Activated T-cell treated with anti-CD3 and anti-CD28 coated beads for 48 hours (primary cell): ENCODE results near the gene PTPRQ.
"Not testable (repeated sequence)": the region's sequence is repeated elsewhere in the genome, so short reads cannot be mapped to it uniquely, and the experiment has no call there.

ENCODE experiments used
- DNase-seq: peaks from one replicate; pipeline ENCODE4 v3.0.0-alpha.2; 2020; ENCODE audit warnings: low read depth

PTPRQ gene

DNA sequence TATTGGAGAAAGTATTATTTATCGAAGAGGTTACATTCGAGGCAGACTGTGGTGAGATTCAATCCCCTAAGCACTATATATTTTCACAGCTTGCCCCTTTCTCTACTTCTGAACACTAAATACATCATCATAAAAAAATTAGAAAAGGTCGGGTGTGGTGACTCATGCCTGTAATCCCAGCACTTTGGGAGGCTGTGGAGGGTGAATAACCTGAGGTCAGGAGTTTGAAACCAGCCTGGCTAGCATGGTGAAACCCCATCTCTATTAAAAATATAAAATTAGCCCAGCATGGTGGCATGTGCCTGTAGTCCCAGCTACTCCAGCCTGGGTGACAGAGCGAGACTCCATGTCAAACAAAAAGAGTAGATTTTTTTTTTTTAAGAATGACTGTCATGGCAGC lies 192.8 kb downstream of the PTPRQ start:
- DNase-seq: no peak

GRCh38 chr12:80641936-80642335 lies 197.9 kb downstream of the PTPRQ start:
- DNase-seq: no peak

GRCh38 chr12:80643961-80644360 lies 199.9 kb downstream of the PTPRQ start:
- no peak for DNase-seq

DNA sequence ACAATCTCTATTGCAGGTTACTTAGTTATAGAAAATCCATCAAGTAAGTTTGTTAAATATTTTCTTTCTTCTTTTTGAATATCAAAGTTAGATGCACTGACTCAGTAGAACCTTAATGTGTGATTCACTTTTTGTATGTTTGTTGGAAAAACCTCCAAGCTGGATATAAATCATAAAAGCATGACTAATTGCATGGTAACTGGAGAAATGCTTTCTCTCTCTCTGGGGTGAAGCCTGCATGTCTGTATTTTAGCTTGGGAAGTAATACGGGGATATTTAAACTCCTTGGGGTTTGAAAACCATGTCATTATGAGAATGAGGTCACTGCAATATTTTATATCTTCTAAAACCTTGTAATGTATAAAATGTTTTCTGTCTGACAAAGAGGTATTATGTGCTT lies 204.8 kb downstream of the PTPRQ start:
- DNase-seq: no peak

DNA sequence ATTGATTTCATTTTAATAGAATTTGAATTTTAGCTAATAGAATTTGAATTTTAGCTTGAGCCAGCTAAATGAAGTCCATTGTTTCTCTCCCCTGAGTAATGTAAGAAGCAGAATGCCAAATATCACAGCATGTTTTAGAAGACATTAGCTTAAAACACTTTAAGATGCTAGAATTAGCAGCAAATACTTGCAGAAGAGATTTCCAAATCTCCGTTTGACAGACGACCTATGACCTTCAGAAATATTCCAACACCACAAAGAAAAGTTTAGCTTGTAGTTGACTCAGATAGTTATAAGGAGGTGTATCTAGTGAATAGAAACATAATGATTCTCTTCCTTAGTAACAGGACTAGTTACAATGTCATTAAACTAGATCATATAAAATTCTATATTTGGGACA lies 211.7 kb downstream of the PTPRQ start:
- DNase-seq: no peak

GRCh38 chr12:80659512-80660063 lies 215.6 kb downstream of the PTPRQ start:
- DNase-seq: no peak

GRCh38 chr12:80662586-80662985 lies 218.6 kb downstream of the PTPRQ start:
- DNase-seq: no peak

- no peak for DNase-seq
These were observed 226.2 kb downstream of the PTPRQ start for GRCh38 chr12:80670214-80670613.

DNA sequence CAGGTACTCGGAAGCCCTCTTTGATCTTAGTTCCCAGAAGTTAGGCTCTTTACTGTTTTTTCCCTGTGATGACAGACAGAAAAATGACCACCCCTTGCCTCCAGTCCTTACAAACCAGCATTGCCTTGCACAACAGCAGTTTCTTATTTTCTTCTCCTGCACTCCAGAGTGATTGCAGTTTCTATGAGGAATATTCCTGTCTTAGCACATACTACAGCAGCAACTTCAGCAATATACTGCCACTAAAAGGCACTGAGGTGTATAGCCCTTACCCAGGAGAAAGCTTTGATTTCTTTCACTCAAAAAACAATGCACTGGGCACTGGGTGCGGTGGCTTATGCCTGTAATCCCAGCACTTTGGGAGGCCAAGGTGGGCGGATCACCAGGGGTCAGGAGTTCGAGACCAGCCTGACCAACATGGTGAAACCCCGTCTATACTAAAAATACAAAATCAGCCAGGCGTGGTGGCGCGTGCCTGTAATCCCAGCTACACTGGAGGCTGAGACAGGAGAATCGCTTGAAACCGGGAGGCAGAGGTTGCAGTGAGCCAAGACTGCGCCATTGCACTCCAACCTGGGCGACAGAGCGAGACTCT lies 232.1 kb downstream of the PTPRQ start:
- DNase-seq: not testable (repeated sequence)

DNA sequence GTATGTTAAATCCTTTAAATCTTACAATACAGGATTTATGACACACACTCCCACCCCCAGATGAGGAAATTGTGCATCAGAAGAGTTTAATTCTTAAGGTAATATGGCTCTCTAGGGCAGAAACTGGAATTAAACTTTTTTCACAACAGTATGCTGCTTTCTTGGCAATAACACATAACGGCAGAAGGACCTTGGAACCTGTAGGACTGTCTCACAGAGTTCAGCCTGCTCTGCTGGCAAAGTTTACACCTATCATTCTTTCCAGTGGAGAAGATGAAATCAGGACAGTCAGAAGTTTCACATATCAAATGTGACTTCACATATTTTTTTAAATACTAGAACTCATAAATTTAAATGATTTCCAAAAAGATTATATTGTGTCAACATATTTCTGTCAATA lies 232.8 kb downstream of the PTPRQ start:
- DNase-seq: no peak

- DNase-seq: no peak
These were observed 234.0 kb downstream of the PTPRQ start for GRCh38 chr12:80677994-80678393.

DNA sequence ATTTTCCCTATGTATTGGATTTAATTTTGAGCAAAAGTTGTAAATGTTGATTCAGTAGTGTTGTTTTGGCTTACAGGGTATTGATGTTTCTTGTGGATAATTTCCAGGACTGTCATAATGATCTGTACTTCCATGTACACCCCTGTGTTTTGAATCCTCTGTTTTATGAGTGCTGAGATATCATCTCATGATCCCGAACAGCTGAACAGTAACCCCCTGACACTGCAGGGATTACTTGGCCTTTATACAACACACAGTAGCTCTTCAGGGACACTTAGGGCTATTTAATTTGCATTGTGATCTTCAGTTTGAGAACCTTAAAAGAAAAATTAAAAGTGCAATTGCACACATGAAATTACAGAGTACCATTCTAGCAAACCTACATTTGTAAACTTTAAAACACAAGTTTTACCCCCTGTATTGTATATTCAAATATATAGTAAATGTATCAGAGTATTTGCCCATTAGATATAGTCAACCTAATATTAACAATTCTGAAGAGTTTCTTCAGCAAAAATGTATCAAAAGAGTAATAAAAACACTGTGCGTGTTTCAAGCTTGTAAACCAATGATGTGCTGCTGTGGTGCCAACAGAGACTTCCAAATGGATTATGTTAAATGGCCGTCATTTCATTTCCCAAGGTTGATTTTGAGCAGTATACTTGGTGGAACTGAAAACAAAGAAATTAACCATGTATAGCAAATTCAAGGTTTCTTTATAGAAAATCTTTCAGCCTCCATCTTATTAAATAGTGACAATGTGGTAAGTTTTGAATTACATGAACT lies 235.5 kb downstream of the PTPRQ start:
- no peak for DNase-seq

GRCh38 chr12:80681287-80681686 lies 237.3 kb downstream of the PTPRQ start:
- DNase-seq: no peak

GRCh38 chr12:80681786-80682185 lies 237.8 kb downstream of the PTPRQ start:
- DNase-seq: no peak

DNA sequence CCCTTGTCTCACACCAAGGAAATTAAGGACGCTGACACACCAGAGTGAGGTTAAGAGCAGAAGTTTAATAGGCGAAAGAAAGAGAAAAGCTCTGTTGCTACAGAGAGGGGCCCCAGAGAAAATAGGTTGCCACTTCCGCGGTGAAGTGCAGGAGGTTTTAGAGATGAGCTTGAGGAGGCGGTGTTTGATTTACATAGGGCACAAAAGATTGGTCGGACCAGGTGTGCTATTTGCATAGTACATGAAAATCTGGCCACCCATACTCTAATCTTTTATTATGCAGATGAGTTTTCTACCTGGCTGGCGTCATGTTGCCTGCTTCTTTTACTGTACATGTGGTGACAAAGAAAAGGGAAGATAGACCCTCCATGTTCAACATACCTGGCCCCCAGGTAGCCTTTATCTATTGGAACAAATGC lies 240.1 kb downstream of the PTPRQ start:
- no peak for DNase-seq

DNA sequence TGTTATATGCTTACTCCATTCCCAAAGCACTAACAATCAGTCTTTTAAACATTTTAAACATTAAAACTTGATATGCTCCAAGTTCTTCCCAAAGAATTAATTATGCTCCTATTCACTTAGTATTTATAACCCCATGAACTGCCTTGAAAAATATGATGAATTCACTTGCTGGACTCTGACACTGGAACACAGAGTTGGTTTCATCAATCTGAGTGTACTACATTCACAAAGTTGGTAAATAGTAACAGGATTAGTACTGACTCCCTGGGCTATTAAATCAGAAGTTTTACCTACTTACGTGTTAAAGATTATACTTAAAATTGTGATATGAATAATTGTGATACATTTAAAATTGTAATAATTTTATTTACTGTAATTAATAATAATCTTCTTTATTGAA lies 246.1 kb downstream of the PTPRQ start:
- DNase-seq: no peak

DNA sequence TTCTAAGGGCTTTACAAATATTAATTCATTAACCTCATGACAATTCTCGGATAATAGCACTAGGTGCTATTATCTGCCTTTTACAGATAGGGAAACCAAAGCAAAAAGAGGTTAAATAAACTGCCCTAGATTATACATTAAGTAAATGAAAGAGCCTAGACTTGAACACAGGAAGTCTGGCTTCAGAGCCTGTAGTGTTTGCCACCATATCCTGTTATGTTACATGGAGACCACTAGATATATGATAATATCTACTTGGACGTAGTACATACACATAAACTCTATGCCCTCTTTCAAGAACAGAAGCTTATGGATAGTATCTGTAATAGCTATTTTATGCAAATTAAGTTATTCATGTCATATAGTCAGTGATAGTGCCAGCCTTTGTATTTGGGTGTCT lies 246.5 kb downstream of the PTPRQ start:
- DNase-seq: no peak

DNA sequence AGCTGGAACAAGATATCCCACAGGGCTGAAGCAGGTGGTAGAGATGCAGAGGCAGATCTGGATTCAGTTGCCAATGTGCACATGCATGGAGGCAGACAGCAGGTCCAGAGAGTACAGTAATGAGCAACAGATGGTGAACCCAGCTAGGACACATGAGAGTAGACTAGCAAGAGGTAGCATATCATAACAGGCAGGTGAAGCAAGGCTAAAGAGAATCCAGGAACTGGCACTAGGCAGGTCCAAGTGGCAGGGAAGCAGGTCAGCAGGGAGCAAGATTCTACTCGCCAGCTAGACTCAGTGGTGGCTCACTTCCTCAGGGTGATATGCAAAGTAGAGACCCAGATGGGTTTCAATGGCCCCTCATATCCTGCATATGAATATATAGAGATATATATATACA lies 248.1 kb downstream of the PTPRQ start:
- no peak for DNase-seq

DNA sequence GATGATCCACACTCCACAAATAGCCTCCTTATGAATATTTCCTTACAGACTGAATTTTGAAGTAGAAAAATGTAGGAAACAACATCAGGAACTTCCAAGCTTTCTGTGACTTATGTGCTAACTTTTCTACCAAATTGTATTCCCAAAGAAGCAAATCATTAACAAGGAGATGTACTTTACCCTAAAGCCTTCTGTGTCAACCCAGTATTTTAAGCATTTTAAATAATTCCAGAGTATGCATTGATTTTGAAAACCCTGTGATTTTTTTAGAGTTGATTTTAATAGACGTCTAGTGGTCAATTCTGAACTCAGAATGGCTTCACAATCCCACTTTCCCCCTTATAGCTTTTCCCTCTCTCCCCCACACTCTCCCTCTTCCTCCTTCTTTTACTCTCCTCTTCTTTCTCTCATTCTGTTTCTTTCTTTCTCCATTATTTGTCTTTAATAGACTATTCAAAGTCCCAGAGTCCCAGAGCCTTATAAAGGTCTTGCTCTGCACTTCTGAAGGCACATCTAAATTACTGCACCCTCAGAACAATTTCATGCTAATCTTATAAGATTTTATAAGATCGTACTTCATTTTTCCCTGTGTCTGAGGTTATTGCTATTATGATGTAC lies 253.3 kb downstream of the PTPRQ start:
- no peak for DNase-seq

GRCh38 chr12:80698256-80698655 lies 254.2 kb downstream of the PTPRQ start:
- no peak for DNase-seq

GRCh38 chr12:80698847-80699542 lies 255.0 kb downstream of the PTPRQ start:
- DNase-seq: no peak

DNA sequence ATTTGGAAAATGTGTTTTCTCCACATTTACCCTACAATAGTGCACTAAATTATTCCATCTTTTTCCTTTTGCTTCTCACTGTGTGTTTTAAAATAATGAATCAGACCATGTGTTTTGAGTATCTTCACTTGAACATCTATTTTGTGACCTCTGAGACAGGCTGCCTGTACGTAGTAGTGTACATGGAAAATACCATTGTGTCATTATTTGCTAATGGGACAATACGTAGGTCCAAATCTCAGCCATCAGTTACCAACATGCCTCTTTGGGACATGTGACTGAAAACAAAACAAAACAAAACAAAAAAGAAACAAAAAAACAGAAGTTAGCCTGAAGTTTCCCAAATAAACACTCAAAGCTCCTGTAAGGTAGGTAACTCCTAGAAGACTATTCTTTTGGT lies 256.3 kb downstream of the PTPRQ start:
- DNase-seq: no peak

GRCh38 chr12:80701388-80701787 lies 257.4 kb downstream of the PTPRQ start:
- no peak for DNase-seq
